H1 (cell line): ENCODE measurements around the gene S100PBP. TPM values are rescaled to one million over a fixed set of nuclear protein-coding genes. Genes with fewer than 3 reads are reported as not detected.

Source experiments
- BACH1 ChIP-seq: IDR thresholded peaks from 2 replicates; pipeline ENCODE4 v1.6.1; 2012; ENCODE audit warnings: low read length, improper control_type of control experiment
- POLR2AphosphoS5 ChIP-seq: IDR thresholded peaks from 2 replicates; pipeline ENCODE4 v1.6.1; 2011; ENCODE audit warnings: low read depth, low read length
- RAD21 ChIP-seq, 2 experiments: IDR thresholded peaks in 1 of 2; conservative IDR thresholded peaks in 1 of 2; 2 replicates each; pipeline ENCODE4 v1.6.1; 2011; ENCODE audit warnings: low read depth in 2 of 2, low read length in 2 of 2, improper control_type of control experiment in 1 of 2, inconsistent platforms in 1 of 2, mild to moderate bottlenecking in 1 of 2, moderate library complexity in 1 of 2
- TEAD4 ChIP-seq: IDR thresholded peaks from 2 replicates; pipeline ENCODE4 v1.6.1; 2012; ENCODE audit warnings: low read depth, low read length, inconsistent platforms, mixed read lengths
- polyA plus RNA-seq, 7 experiments: library from polyadenylated mRNA; depleted of rRNA in 3 of 7; stranded (reverse) in 5 of 7; unstranded in 2 of 7; fragments of >200 nt in 5 of 7; fragments of 200-250 nt in 2 of 7; gene quantifications; 1 replicate in 5 of 7; 2 replicates in 1 of 7; 4 replicates in 1 of 7; pipeline versions ENCODE4 v1.2.1 to v1.2.3, GENCODE V29; 2011 to 2013; ENCODE audit warnings: missing spikeins in 2 of 7, mixed read lengths in 2 of 7
- total RNA-seq: library from RNA; stranded (reverse); fragmentation: NEBNext Ultra II Directional; extraction: Animal tissue kit (Norgen Biotek cat#: 25700); gene quantifications from 2 replicates; pipeline ENCODE4 v1.2.1, GENCODE V29; 2021
- TF ChIP-seq, protein P1 (sequence below), 3 experiments: IDR thresholded peaks; 1 replicate in 2 of 3; 2 replicates in 1 of 3; pipeline versions ENCODE4 v1.5.1 to v1.6.1; 2011; ENCODE audit warnings: low read length in 3 of 3, mild to moderate bottlenecking in 3 of 3, inconsistent platforms in 2 of 3, low read depth in 1 of 3, moderate library complexity in 1 of 3; ENCODE audit not compliant: insufficient read depth in 1 of 3; ENCODE audit errors: control extremely low read depth in 1 of 3
- TF ChIP-seq, protein P2 (sequence below): IDR thresholded peaks from 2 replicates; pipeline ENCODE4 v1.6.1; 2012; ENCODE audit warnings: inconsistent platforms

The S100PBP gene
- total and polyA plus RNA-seq, 2 of the 8 experiments (the other 6 are each of a cell fraction or from before 2014, with no cell fraction given), result 43.8 to 68.3 TPM

DNA sequence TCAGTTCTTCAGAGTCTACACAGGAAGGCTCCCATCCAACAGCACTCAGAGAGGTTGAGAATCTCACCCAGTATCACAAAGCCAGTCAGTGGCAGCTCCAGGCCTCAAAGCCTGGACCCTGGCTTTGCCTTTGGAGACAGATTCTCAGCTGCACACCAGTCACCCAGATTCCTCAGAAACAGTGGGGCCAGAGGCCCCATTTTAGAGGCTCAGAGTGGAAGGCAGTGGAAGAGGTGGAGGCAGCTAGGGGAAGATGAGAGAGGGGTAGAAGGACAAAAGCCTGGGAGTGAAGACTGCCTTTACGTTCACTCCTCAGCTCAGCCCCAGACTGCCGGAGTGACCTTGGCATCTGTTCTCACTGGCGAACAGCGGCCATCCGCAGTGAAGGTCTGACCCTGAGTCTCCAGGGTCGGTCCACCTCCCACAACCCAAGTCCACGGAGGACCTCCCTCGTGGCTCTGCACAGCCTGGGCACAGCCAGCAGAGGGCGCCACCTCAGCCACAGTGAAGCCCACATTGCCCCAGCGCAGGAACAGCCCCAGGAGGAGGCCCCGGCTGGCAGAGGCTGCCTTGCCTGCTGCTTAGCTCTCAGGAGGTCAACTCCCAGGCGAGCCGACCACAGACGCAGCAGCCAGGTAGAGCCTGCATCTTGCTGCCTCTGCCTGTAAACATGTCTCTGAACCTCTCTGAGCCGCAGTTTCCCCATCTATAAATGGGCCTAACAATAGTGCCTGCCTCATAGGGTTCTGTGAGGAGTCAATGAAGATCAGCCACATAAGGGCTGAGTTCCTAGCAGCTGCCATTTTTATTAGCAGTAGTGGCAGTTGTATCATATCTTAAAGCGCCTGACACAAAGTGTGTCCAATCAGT, 59.1 kb downstream of the S100PBP start (continued):
- TF ChIP-seq, protein P1, sequence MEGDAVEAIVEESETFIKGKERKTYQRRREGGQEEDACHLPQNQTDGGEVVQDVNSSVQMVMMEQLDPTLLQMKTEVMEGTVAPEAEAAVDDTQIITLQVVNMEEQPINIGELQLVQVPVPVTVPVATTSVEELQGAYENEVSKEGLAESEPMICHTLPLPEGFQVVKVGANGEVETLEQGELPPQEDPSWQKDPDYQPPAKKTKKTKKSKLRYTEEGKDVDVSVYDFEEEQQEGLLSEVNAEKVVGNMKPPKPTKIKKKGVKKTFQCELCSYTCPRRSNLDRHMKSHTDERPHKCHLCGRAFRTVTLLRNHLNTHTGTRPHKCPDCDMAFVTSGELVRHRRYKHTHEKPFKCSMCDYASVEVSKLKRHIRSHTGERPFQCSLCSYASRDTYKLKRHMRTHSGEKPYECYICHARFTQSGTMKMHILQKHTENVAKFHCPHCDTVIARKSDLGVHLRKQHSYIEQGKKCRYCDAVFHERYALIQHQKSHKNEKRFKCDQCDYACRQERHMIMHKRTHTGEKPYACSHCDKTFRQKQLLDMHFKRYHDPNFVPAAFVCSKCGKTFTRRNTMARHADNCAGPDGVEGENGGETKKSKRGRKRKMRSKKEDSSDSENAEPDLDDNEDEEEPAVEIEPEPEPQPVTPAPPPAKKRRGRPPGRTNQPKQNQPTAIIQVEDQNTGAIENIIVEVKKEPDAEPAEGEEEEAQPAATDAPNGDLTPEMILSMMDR (IDR thresholded peaks at IDR 0.05; ENCODE audit: control extremely low read depth in 1 of 3, insufficient read depth in 1 of 3, low read depth in 1 of 3, low read length in 3 of 3), result peak; percentile 93 to 99 (median 99)
- TF ChIP-seq BACH1 (peak; percentile 85), RAD21 (IDR thresholded peaks at IDR 0.05 in 1 of 2, conservative IDR thresholded peaks at IDR 0.05 in 1 of 2; ENCODE audit: low read depth in 2 of 2, low read length in 2 of 2) (peak; percentile 62 to 75), TEAD4 (no peak), POLR2AphosphoS5 (no peak)
- TF ChIP-seq, protein P2, sequence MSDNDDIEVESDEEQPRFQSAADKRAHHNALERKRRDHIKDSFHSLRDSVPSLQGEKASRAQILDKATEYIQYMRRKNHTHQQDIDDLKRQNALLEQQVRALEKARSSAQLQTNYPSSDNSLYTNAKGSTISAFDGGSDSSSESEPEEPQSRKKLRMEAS, result peak; percentile 76; the same call in 1 of the 2 replicates
- TF ChIP-seq, all 59 proteins: peak for 9
